HG02678 (cell line): Measurements from ENCODE around the gene GNAI3.

Source experiments
- ATAC-seq: cut with Tn5 transposase; IDR thresholded peaks from one replicate; pipeline ENCODE4 v1.9.1; 2021; ENCODE audit warnings: mild to moderate bottlenecking, moderate library complexity; ENCODE audit not compliant: unreplicated experiment

Gene GNAI3

DNA sequence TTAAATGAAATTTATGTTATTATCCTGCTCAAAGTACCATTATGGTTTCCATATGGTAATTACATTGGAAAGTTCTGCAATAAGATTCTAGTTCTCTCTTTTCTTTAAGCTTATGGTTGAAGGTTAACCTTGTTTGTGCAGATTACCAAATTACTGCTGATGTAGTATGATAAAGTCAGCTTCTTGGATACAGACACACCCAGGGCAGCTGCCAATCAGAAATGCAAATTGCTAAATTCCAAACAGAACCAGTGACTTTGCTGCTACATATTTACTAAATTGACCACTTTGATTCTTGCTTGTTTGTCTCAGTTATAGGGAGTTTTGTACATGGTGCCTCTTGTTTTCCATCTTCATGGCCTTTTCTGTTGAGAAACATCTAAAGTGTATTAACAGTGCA is 44.5 kb downstream of the GNAI3 start:
- ATAC-seq: no peak

DNA sequence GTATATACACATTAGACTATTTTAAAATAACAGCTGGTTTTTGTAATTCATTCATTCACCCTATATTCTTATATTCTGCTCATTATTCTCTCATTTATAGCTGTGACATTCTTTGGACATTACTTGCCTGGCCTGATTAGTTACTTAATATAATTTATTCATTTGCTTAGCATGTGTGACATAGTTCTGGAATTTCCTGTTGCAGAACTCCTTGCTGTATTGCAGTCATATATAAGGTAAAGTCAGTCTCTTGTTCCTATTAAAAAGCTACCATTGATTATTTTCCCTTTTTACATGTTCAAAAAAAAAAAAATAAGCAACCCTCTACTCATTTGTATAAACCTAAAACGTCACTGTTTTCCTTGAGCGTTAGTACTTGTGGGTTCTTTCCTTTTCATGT is 47.1 kb downstream of the GNAI3 start:
- ATAC-seq: no peak

DNA sequence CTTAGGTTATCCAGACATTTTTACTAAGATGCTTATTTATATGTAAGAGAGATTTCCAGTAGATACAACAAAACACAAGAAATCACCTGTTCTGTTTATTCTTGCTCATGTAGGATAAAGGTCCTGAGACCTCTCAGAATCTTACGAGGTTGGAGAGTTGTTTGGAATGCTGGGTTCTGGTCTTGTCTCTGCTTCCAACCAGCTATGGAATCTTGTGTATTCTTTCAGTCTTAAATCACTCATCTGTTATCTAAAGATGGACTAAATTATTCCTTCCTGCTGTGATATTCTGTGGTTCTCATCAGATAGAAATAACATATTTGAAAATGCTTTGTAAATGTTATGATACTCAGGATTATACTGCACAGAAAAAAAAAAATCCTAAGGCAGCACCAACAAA is 49.7 kb downstream of the GNAI3 start:
- ATAC-seq: no peak

DNA sequence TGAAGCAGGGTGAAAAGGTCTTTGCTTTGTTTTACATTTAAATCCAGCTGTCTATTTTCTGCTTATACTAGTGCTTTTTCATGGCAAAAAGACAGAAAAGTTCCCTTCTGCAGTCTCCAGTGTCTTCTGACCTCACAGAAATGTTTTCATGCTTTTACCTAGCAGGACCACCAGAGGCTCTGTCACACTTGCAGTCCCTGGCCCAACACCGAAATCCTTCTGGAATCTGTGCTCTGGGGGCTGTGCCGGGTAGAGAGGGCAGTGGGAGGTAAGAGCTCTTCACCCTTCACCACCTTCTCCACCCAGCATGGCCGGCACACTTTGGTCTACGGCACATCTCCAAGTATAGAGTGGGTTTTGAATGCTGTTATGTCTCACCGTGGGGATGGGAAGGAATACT is 50.2 kb downstream of the GNAI3 start:
- no peak for ATAC-seq

DNA sequence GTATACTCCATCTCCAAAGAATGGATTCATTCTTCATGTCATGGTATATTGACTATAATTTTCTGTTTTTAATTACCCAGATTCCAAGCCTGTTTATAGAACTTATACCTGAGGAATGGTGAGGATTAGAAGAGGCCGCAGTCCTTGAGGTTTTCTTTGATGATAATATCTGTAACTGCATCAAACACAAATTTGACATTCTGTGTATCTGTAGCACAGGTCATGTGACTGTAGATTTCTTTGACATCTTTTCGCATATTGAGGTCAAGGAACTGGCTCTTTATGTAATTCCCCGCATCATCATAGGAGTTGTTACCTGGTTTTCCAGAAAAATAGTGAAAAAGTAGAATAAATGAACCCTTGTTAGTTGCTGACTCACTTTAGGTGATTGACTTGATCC is 54.8 kb downstream of the GNAI3 start:
- no peak for ATAC-seq

DNA sequence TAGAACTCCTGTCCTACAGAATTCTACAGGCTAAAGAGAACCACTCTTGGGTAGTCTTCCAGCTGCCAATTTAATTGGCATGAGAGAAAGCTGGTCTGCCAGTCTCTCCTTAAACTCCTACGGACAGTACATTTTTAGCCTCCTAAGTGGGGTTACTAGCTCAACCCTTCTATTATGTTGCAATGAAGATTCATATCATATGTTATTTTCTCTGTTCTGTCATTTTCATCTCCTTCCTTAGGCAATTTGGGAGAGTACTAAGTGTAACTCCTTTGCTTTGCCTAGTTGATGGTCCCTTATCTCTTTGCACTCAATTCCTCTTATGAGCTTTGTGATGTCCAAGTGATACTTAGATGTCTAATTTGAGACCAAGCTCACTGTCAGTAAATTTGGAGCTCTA is 57.0 kb downstream of the GNAI3 start:
- no peak for ATAC-seq

DNA sequence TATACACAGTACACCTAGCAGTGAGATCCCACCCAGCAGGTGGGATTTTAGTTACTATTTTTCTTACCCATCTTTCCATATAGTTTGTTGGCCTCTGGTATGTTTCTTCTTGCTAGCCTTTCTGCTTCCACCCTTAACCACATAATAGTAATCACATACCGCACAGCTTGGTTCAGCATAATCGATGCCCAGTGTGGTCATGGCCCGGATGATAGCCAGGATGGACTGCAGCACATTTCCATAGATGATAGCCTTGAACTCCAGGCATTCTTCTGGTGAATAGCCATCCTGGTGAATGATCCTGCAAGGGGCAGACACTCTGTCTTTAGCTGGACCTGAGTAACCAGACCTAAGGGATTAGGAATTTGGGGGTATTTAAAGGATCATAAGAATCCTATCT is 61.5 kb downstream of the GNAI3 start:
- no peak for ATAC-seq

DNA sequence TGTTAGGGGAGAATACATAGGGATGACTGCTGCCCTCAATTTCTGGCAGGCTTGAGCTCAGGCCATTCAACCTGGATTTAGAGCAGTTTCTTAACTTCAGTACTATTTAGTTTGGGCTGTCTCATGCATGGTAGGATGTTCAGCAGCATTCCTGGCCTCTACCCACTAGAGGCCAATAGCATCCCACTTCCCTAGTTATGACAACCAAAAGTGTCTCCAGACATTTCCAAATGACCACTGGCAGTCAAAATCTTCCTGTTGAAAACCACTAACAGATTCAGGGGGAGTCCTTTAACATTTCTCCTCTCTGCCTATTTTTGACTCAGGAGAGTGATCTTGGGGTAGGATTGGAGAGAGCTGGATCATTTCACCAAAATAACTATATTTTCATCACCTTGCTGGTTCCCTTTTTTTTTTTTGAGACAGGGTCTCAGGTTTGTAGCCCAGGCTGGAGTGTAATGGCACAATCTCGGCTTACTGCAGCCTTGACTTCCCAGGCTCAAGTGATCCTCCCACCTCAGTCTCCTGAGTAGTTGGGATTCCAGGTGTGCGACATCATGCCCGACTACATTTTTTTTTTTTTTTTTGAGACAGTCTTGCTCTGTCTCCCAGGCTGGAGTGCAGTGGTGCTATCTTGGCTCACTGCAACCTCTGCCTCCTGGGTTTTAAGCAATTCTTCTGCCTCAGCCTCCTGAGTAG is 62.3 kb downstream of the GNAI3 start:
- no peak for ATAC-seq

DNA sequence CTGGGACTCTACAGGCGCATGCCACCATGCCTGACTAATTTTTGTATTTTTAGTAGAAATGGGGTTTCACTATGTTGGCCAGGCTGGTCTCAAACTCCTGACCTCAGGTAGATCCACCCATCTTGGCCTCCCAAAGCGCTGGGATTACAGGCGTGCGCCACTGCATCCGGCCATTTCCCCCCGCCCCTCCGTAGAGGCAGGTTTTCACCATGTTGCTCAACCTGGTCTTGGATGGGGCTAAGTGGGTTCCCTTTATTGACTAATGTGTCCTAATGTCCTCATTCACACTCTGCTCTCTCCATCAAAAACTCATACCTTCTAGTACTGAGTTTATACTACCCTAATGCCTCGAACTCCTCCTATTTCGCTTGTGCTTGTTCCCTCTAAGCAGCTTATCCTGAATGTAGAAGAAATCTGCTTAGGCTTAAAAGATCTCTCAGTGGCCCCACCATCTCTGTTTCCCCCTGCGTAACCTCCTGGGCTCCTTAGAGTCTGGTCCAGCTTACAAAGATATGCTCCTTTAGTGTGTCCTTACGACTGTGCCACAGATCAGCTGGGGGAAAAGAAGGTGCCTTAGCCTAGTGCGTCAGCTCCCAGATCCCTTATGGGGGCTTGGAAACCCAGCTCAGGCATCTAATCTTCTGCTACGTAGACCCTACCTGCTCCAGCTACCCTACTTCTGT is 63.0 kb downstream of the GNAI3 start:
- ATAC-seq: no peak

DNA sequence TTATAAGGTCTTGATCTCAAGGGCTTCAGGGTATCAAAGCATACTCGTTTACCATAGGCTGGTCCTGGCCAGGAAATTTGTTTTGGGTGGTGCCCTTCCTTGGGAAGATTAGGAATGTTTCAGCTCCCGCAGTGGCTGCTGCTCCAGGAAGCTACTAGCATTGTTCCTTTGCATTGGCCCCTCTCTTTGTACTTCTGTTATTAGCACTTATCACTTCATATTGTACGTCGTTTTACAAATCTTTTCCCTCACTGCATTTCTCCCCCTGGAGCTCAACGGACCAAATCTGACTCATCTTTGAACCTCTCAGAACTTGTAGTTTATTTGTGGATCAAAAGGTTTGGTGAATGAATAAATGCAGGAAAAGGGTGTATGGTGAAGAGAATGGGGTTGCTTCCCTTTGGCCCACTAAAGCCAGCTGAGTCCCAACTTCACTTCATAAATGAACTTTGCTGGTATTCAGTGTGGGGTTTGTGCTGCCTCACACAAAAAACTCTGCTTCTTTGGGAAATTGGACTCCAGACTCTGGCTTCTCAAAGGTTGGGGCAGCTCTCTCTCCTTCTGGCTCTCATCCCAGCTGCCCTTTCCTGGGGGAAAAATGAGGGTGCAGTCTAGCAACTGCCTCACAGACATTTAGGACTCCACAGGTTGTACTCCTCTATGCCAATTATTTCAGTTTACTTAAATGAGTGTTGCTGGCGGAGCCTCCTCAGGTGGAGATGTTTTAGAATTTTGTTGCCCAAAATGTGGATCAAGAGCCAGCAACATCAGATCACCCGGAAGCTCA is 65.1 kb downstream of the GNAI3 start:
- no peak for ATAC-seq

DNA sequence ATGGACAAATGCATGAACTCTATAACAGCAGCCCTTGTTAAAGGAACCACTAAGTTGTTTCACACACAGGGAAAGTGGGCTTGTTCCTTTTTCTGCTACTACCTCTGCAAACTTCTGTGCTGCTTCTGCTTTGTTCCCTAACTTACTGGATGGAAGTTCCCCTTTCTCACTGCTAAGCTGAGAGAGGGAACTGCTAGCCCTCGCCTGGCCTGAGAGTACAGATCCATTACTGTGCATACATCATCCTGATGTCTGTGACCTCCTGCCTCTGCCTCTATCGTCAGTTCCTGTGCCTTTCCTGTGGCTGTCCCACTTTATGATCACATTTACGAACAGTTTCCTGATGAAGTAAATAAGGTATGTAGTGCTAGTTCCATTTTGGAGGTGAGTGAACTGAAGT is 67.5 kb downstream of the GNAI3 start:
- no peak for ATAC-seq

DNA sequence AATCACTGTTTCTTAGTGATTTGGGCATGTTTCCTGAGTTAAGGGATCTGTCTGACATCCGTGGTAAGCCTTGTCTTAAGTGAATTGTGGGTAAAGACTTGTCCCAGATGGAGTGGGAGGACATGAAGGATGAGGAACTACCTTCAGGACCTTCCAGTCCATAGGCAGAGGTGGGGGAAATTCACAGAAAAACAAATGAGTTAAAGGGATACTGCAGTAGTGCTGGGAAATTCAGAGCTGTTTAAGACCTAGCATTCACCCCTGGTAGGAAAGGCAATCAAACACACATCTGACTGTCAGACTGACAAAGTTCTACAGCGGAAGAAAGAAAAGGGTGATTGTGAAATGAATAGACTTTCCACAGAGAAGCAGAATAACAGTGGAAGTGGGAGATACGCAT is 68.0 kb downstream of the GNAI3 start:
- ATAC-seq: no peak

DNA sequence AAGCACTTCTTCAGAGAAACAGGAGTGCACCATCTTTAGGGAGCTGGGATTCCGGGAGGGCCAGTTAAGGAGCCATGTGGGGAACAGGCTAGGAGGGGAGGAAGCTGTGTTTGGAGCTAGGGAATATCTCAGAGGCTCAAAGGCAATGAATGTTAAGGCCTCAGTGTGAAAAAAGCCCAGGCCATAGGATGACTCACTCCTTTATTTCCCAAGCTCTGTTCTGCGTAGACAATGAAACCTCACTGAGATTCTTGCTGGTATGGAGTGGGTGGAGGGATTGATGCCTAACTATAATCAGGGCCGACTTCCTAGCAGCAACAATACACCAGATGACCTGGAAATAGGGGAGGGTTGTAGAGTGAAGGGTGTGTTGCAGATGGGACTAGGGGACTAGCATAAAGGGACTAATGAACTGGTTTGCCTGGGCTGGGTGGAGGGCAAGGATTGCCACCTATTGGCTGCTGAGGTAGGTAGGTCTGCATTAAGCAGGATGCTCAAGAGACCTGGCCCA is 68.9 kb downstream of the GNAI3 start:
- ATAC-seq: no peak

DNA sequence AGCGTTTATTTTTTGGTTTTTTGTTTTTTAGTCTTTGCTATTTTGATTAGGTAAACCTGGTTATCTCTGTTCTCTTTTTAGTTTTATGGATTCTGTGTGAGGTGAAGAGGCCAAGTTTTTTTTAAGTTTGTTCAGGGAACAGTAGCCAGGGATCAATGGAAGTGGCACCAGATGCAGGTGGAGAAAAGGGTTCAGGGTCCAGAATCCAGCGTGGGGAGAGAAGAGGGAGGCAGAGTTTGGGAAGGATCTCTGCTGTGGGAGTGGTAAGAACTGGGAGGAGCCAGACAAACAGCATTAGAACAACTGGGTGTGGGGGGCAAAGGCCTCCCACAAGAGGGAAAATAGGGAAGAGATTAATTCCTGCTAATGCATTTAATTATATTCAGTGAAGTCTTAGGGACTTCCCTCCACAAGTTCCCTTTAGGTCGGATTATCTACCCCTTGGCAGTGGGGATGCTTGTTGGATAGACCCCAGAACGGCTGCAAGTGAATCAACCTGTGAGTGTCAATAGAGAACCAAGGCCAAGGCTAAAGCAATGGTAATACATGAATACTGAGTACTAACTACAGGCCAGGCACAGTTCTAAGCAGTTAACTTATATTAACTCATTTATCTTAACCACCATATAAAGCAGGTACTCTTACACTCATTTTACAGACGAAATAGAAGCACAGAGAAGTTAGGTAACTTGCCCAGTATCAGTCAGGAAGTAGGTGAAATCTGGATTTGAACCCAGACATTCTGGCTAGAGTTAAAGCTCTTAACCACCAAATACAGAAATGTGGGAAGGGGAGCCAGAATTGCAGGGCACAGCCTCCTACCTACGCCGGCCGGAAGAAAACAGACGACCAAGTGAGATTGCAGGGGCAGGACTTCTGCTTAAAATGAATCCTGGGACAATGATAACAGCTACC is 70.5 kb downstream of the GNAI3 start:
- no peak for ATAC-seq

DNA sequence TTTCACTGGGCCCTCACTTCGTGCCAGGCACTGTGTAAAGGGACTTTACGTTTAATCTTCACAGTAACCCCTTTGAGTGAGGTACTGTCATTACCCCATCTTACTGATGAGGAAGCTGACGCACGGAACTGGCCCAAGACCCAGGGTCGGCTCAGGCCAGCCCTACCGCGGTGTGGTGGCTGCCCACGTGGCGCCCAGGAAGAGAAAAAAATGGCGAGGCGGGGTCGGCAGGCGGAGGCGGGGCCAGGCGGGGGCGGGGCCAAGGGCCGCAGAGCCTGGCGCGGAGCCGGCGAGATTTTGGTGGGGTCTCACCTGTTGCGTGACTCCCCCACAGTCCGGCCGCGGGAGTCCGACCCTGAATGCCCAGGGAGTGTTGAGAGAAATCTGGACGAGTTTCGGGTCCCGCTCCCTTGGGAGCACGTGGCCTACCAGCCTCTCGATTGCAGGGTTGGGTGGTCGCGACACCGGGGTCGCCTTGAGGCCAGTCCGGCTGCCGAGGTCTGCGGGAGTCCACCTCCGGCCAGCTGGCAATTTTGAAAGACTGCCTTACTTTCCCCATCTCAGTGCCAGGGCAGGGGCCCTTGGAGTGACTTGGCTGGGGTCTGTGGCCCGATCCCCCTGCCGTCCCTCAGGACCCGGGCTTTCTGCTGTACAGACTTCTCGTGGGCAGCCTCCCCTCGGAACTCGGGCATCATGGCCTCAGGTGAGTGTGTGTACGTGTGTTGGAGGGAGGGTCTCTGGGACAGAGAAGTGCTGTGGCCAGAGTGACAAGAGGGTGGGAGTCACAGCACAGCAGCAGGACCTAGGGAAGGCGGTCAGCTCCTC is 71.4 kb downstream of the GNAI3 start, which contains the start of the genes AMPD2 and GNAT2:
TSS of gene AMPD2 (plus strand) at position 262 of the 825 bp plus-strand sequence. CDS start 1,339 bp downstream, outside the sequence.
TSS of gene GNAT2 (minus strand) at position 41 of the 825 bp plus-strand sequence. CDS start 6,746 bp downstream, outside the sequence.
- peak; percentile 57 for ATAC-seq

DNA sequence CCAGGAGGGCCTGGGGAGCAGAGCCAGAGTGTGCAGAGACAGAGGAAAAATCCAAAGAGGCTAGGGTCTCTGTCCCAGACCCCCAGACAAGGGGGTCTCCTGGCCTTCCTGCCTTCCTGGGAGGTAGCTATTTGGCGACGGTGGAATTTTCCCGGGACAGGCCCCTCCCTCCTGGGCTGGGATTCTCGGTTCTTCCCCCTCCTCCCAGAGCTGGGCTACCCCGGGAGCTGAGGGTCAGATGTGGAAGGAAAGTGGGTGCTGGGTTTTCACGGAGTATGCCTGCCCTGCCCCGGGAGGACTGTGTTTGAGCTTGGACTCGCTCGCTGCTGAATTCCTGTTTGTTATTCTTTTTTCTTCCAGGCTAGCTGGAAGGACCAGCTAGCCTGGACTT is 72.0 kb downstream of the GNAI3 start:
- no peak for ATAC-seq

DNA sequence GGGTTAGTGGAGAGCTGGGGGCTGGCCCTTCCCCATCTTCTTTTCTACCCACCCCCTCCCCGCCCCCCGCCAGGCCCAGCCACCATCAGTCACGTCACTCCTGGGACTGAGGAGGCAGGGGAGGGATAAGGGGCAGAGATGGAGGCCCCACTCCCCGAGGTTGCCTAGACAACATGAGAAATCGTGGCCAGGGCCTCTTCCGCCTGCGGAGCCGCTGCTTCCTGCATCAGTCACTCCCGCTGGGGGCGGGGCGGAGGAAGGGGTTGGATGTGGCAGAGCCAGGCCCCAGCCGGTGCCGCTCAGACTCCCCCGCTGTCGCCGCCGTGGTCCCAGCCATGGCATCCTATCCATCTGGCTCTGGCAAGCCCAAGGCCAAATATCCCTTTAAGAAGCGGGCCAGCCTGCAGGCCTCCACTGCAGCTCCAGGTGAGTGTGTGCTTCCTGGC is 72.4 kb downstream of the GNAI3 start:
- ATAC-seq: peak; percentile 71

DNA sequence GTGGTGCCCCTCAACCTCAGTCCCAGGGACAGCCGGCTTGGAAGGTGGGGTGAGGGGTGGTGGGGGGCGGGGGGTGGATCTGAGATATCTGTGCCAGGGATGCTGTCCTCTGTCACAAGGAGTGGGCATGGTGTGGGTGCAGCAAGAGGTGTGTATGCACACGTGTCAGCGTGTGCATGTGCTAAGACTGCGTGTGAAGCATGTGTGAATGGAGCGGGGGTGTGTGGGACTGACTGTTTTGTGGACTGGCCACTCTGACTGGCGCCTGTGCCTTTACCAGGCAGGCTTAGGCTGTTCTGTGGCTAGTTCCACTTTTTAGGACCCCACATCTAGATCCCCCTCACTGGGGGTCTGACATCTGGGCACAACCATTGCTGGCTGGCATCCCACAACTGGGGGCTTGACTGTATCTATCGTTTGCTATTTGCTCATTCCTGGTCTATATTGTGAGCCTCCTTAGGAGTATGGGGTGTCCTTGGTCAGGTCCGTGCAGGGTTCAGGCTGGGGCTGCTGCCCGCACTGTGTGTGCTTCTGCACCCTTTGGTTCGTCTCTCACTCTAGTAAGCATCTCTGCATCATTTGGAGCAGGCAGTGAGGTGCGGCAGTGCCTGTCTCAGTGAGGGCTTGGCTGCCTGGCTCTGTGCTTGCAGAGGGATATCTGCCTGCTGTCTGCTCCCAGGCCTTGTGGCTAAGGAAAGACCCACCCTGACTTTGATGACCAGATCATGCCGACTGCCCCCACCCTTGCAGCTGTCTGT is 73.1 kb downstream of the GNAI3 start:
- no peak for ATAC-seq
